Muscle layer of duodenum (tissue), 2 donors: ENCODE results near the gene WDPCP.

Source experiments
- H3K27ac ChIP-seq: one replicate; pipeline ENCODE4 v1.7.0; 2013; ENCODE audit warnings: mild to moderate bottlenecking, low read length
- H3K27me3 ChIP-seq: one replicate; pipeline ENCODE4 v1.7.0; 2013; ENCODE audit warnings: low read depth, mild to moderate bottlenecking, control low read depth, low read length
- H3K36me3 ChIP-seq, 2 donors: one replicate each; pipeline ENCODE4 v1.7.0; 2013; ENCODE audit warnings: low read length in 2 of 2, control low read depth in 1 of 2, mild to moderate bottlenecking in 1 of 2; ENCODE audit not compliant: insufficient read depth in 2 of 2, control insufficient read depth in 1 of 2
- H3K4me1 ChIP-seq, 2 donors: one replicate each; pipeline ENCODE4 v1.7.0; 2013; ENCODE audit warnings: low read length in 2 of 2, mild to moderate bottlenecking in 2 of 2, control low read depth in 1 of 2, moderate library complexity in 1 of 2; ENCODE audit not compliant: insufficient read depth in 2 of 2, control insufficient read depth in 1 of 2
- H3K4me3 ChIP-seq, 2 donors: one replicate each; pipeline ENCODE4 v1.7.0; 2013; ENCODE audit warnings: low read length in 2 of 2, low read depth in 1 of 2, mild to moderate bottlenecking in 1 of 2
- H3K9me3 ChIP-seq, 2 donors: one replicate each; pipeline ENCODE4 v1.7.0; 2013; ENCODE audit warnings: low read length in 2 of 2, control low read depth in 1 of 2, mild to moderate bottlenecking in 1 of 2; ENCODE audit not compliant: control insufficient read depth in 1 of 2
- donor health status: healthy.

WDPCP gene

DNA sequence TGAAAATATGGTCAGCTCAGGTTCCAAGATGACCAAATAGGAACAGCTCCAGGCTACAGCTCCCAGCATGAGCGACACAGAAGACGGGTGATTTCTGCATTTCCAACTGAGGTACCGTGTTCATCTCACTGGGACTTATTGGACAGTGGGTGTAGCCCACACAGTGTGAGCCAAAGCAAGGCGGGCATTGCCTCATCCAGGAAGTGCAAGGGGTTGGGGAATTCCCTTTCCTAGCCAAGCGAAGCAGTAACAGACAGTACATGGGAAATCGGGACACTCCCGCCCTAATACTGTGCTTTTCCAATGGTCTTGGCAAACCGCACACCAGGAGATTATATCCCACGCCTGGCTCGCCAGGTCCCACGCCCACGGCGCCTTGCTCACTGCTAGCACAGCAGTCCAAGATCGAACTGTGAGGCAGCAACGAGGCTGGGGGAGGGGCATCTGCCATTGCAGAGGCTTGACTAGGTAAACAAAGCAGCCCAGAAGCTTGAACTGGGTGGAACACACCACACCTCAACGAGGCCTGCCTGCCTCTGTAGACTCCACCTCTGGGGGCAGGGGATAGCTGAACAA, 57.5 kb downstream of the WDPCP start:
- Histone ChIP-seq H3K27ac (no peak overlapping the region), H3K4me1 (no peaks in the 10 kb centered on the region), H3K9me3 (no peaks in the 10 kb centered on the region), H3K27me3 (no peaks in the 10 kb centered on the region), H3K4me3 (no peak overlapping the region), H3K36me3 (no peaks in the 10 kb centered on the region)

DNA sequence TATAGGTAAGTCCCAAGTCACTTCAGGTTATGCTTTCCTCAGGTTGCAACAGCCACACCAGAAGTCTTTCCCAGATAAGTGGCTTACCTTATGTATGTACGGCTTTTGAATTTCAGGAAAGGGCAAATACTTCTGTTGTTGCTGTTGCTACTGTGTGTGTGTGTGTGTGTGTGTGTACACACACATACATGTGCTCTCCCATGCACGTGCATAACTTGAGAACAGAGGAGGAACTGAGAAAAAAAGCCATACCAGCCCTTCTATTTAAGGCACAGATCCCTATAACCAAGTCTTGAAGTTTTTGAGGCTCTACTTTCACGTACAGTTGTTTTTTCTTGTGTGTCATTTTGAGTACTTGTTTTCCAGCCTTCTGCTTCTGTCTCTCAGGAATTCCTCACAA, 62.4 kb downstream of the WDPCP start:
- no peak overlapping the region for H3K27ac ChIP-seq
- H3K9me3 ChIP-seq = peaks cover 0 to 25% of the 10 kb centered on the region in 2 donors
- H3K27me3 ChIP-seq = no peaks in the 10 kb centered on the region
- H3K4me3 ChIP-seq = no peak overlapping the region
- no peaks in the 10 kb centered on the region for H3K4me1 ChIP-seq
- H3K36me3 ChIP-seq = no peaks in the 10 kb centered on the region

DNA sequence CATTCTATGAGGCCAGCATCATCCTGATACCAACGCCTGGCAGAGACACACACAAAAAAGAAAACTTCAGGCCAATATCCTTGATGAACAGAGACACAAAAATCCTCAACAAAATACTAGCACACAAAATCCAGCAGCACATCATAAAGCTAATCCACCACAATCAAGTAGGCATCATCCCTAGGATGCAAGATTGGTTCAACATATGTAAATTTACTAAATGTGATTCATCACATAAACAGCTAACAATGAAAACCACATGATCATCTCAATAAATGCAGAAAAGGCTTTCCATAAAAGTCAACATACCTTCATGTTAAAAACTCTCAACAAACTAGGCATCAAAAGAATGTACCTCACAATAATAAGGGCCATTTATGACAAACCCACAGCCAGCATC, 65.3 kb downstream of the WDPCP start:
- Histone ChIP-seq H3K4me1 (no peaks in the 10 kb centered on the region), H3K4me3 (no peak overlapping the region), H3K27me3 (no peaks in the 10 kb centered on the region), H3K9me3 (peaks cover 0 to 38% of the 10 kb centered on the region in 2 donors), H3K27ac (no peak overlapping the region), H3K36me3 (no peaks in the 10 kb centered on the region)

DNA sequence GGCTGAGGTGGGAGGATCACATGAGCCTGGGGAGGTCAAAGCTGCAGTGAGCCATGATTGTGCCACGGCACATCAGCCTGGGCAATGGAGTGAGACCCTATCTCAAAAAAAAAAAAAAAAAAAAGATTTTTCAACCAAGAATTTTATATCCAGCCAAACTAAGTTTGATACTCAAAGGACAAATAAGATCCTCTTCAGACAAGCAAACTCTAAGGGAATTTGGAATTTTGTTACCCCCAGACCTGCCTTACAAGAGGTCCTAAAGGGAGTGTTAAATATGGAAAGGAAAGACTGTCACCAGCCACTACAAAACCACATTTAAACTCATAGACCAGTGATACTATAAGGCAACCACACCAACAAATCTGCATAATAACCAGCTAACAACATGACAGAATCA, 67.5 kb downstream of the WDPCP start:
- H3K9me3 ChIP-seq = peaks cover 0 to 38% of the 10 kb centered on the region in 2 donors
- H3K27me3 ChIP-seq = no peaks in the 10 kb centered on the region
- H3K4me1 ChIP-seq = no peaks in the 10 kb centered on the region
- no peak overlapping the region for H3K27ac ChIP-seq
- no peak overlapping the region for H3K4me3 ChIP-seq
- no peaks in the 10 kb centered on the region for H3K36me3 ChIP-seq

DNA sequence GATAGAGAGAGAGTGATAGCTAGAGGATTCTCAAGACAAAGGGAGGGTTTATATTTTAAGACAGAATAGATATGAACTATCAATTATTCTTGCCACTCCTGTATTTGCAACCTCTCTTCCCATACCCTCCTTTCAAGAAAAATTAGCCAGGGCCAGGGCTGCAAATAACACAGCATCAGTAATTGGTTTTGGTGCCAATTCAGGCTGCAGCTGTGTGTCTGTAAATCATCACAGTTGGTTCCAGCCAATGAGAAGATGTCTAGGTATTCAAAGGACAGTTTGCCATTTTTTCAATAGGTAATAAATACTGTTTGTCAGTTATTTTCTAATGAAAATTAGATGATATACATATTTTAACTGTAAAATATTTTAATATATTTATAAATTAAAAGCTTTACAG, 73.5 kb downstream of the WDPCP start:
- H3K4me3 ChIP-seq = no peak overlapping the region
- H3K9me3 ChIP-seq = peaks cover 0 to 9% of the 10 kb centered on the region in 2 donors
- H3K36me3 ChIP-seq = no peaks in the 10 kb centered on the region
- H3K27me3 ChIP-seq = no peaks in the 10 kb centered on the region
- no peak overlapping the region for H3K27ac ChIP-seq
- no peaks in the 10 kb centered on the region for H3K4me1 ChIP-seq

DNA sequence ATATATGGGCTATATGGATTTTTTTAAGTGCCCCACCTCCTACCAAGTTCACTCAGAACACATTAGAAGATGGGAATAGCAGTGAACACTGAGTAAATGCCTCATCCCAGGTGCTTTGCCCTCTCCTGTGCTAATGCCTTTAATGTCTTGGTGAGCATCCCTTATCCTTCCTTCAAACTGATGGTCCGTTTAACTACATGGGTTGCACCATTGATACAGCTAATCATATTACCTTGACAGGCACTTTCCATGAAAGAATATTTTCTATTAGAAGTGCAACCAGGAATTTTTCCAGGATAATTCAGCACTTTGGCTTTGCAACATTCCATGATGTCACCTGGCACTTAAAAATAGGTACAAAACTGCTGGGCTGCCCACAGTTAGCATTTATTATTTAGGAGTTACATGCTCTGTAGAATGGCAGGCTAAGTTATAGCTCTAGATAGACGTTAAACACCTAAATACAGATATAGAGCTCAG, 74.0 kb downstream of the WDPCP start:
- no peaks in the 10 kb centered on the region for H3K4me1 ChIP-seq
- no peaks in the 10 kb centered on the region for H3K36me3 ChIP-seq

DNA sequence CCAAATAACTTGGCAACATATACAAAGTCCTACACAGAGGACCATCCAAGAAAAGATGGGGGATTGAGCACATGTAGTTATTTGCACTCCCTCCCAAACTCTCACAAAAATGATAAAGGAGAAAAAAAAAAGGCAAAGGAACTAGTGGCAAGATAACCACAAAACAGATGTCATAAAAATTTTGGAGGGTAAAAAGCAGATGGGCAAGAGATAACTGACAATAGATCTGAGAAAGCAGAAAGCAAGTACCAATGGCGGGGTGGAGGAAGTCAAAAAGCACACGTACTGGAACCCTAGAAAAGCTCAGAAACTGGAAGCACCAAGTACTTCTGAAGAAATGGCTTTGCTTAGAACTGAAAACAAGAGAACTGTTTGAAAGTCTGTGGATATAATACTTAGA, 82.0 kb downstream of the WDPCP start:
- Histone ChIP-seq H3K27ac (no peak overlapping the region), H3K4me3 (no peak overlapping the region), H3K36me3 (no peaks in the 10 kb centered on the region), H3K9me3 (peaks cover 0 to 3% of the 10 kb centered on the region in 2 donors), H3K27me3 (no peaks in the 10 kb centered on the region), H3K4me1 (no peaks in the 10 kb centered on the region)

More for the DNA sequence above, 74.0 kb downstream of the WDPCP start:
- Histone ChIP-seq H3K27me3 (no peaks in the 10 kb centered on the region), H3K4me3 (no peak overlapping the region), H3K27ac (no peak overlapping the region), H3K9me3 (peaks cover 0 to 7% of the 10 kb centered on the region in 2 donors)

DNA sequence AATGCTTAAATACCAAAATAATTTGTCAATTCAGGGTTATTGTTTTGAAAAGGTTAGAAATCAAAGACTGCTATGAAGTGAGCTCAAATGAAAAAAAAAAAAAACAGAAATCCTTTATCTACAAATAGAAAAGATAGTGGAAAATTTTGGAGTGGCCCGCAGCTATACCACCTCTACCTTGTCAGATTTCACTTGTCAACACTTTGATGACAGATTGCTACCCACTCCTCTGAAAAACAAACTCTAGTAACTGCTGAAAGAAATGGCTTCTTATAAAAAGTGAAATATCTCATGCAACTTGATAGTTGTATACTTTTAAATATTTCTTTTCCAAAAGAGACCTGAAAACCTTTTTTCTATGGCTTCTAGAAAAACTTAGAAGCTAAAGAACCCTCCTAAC, 84.5 kb downstream of the WDPCP start:
- H3K27ac ChIP-seq = no peak overlapping the region
- H3K27me3 ChIP-seq = no peaks in the 10 kb centered on the region
- no peaks in the 10 kb centered on the region for H3K4me1 ChIP-seq
- no peaks in the 10 kb centered on the region for H3K36me3 ChIP-seq
- no peak overlapping the region for H3K4me3 ChIP-seq
- peaks cover 0 to under 1% of the 10 kb centered on the region in 2 donors for H3K9me3 ChIP-seq

DNA sequence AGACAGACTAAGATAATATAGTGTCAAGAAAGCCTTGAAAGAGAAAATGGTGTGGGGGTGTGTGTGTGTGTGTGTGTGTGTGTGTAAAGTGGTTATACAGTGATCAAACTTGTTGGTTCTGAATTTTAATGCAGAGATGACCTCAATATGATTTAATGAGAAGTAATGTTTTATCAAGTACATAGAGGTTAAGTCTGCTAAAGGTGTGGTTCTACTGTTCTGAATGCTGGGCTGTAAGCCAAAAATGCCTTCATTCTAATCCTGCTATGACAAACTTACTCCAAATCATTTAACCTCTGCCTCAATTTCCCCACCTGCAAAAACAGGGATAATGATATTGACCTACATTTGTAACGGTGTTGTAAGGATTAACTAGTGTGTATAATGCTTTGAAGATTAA, 87.9 kb downstream of the WDPCP start:
- no peak overlapping the region for H3K27ac ChIP-seq
- no peak overlapping the region for H3K4me3 ChIP-seq
- no peaks in the 10 kb centered on the region for H3K36me3 ChIP-seq
- H3K4me1 ChIP-seq = no peaks in the 10 kb centered on the region
- H3K27me3 ChIP-seq = no peaks in the 10 kb centered on the region
- no peaks in the 10 kb centered on the region for H3K9me3 ChIP-seq

DNA sequence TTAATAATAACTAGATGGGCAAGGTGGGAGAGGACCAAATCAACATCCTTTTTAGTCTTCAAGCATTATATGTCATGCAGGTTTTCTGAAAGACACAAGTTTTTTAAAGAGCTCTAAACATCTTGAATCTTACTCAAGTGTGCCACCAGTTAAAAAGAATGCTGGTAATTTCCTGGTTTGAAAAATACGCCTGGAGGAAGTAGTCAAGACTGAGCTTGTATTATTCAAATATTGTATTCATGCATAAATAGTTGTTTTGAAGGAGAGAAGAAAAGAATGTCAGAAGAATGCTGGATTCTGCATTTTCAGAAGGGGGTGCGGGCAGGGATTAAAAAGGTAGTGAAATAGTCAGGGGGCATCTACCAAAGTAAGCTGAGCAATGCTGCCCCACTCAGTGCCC, 90.7 kb downstream of the WDPCP start:
- Histone ChIP-seq H3K27ac (no peak overlapping the region), H3K4me3 (no peak overlapping the region), H3K27me3 (no peaks in the 10 kb centered on the region), H3K4me1 (no peaks in the 10 kb centered on the region), H3K36me3 (no peaks in the 10 kb centered on the region), H3K9me3 (no peaks in the 10 kb centered on the region)

DNA sequence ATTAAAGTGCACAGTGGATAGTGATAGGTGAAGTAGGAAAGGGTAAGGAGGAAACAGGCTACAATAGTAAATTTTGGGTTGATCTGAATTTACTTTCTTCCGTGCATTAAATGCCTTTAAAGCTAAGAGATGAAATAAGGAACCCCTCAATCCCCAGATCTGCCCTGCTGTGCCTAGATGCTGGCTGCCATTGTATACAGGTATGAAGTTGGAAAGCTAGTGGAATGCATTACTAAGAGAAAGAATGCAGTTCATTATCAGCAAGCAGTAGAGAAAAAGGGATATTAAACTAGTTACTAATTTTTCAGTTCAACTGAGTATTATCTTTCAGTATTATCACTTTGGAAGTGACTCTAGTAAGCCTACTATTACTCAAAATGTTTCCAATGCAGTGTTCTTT, 93.3 kb downstream of the WDPCP start:
- H3K36me3 ChIP-seq = no peaks in the 10 kb centered on the region
- no peaks in the 10 kb centered on the region for H3K27me3 ChIP-seq
- no peak overlapping the region for H3K4me3 ChIP-seq
- H3K27ac ChIP-seq = no peak overlapping the region
- no peaks in the 10 kb centered on the region for H3K4me1 ChIP-seq
- no peaks in the 10 kb centered on the region for H3K9me3 ChIP-seq

DNA sequence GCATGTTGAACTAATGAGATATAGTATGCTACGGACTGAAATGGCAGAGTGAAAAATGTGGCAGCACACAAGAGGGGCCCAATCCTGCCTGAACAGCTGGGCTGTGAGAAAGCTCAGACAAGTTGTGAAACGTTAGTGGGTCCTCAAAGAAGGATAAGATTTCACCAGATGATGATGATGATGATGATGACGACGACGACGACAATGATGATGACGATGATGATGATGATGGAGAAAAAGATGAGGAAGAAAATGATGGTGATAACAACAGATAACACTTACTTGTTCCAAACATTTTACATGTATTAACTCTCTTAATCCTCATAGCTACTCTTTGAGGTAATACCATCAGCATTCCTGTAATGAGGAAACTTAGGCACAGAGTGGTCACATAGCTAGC, 94.2 kb downstream of the WDPCP start:
- no peaks in the 10 kb centered on the region for H3K9me3 ChIP-seq
- H3K36me3 ChIP-seq = no peaks in the 10 kb centered on the region

More for the DNA sequence above, 94.2 kb downstream of the WDPCP start:
- H3K27me3 ChIP-seq = no peaks in the 10 kb centered on the region
- H3K4me3 ChIP-seq = no peak overlapping the region
- no peak overlapping the region for H3K27ac ChIP-seq
- no peaks in the 10 kb centered on the region for H3K4me1 ChIP-seq
